HepG2 (cell line): ENCODE data around the gene NFS1. TPM values are rescaled to one million over a fixed set of nuclear protein-coding genes. Genes with fewer than 3 reads are reported as not detected.

Experiments
- ESRRA ChIP-seq: sonication (generic); formaldehyde crosslinking; IDR thresholded peaks from 2 replicates; pipeline ENCODE4 v1.5.1; 2020; ENCODE audit warnings: mild to moderate bottlenecking, low read depth, missing genetic modification reagents
- FOXK2 ChIP-seq: fragments of 450-650 bp; IDR thresholded peaks from 2 replicates; pipeline ENCODE4 v1.6.1; 2016
- ISX ChIP-seq: sonication (generic); formaldehyde crosslinking; conservative IDR thresholded peaks from 2 replicates; pipeline ENCODE4 v1.5.0; 2020; ENCODE audit warnings: missing genetic modification reagents
- KDM5A ChIP-seq: fragments of 200-600 bp; sonication (generic); IDR thresholded peaks from 2 replicates; pipeline ENCODE4 v1.7.0; 2018; ENCODE audit warnings: antibody characterized with exemption, mild to moderate bottlenecking, low read length, borderline replicate concordance
- MYNN ChIP-seq: sonication (generic); formaldehyde crosslinking; IDR thresholded peaks from 2 replicates; pipeline ENCODE4 v1.4.0; 2020; ENCODE audit warnings: mild to moderate bottlenecking, low read depth, missing genetic modification reagents
- NFE2L1 ChIP-seq: sonication (generic); formaldehyde crosslinking; IDR thresholded peaks from 2 replicates; pipeline ENCODE4 v1.4.0; 2020; ENCODE audit warnings: missing genetic modification reagents, mild to moderate bottlenecking, borderline replicate concordance
- POLR2AphosphoS2 ChIP-seq: IDR thresholded peaks from 2 replicates; pipeline ENCODE4 v1.6.1; 2011; ENCODE audit warnings: low read depth, low read length, improper control_type of control experiment
- RNF2 ChIP-seq: fragments of 450-650 bp; conservative IDR thresholded peaks from 2 replicates; pipeline ENCODE4 v1.6.1; 2016; ENCODE audit warnings: low read depth
- SMAD3 ChIP-seq: sonication (generic); formaldehyde crosslinking; IDR thresholded peaks from 2 replicates; pipeline ENCODE4 v1.4.0; 2020; ENCODE audit warnings: missing genetic modification reagents
- SOX5 ChIP-seq: IDR thresholded peaks from 2 replicates; pipeline ENCODE4 v1.6.1; 2016; ENCODE audit warnings: borderline replicate concordance
- ZNF12 ChIP-seq: sonication (generic); formaldehyde crosslinking; IDR thresholded peaks from 2 replicates; pipeline ENCODE4 v1.5.0; 2020; ENCODE audit warnings: missing genetic modification reagents
- ZNF34 ChIP-seq: sonication (generic); formaldehyde crosslinking; IDR thresholded peaks from 2 replicates; pipeline ENCODE4 v1.4.0; 2020; ENCODE audit warnings: mild to moderate bottlenecking, missing genetic modification reagents, borderline replicate concordance
- ZNF367 ChIP-seq: sonication (generic); formaldehyde crosslinking; IDR thresholded peaks from 2 replicates; pipeline ENCODE4 v1.4.0; 2020; ENCODE audit warnings: missing genetic modification reagents, borderline replicate concordance
- ZNF776 ChIP-seq: sonication (generic); formaldehyde crosslinking; IDR thresholded peaks from 2 replicates; pipeline ENCODE4 v1.4.0; 2020; ENCODE audit warnings: mild to moderate bottlenecking, missing genetic modification reagents
- polyA plus RNA-seq, 8 experiments: library from polyadenylated mRNA; depleted of rRNA in 3 of 8; stranded (reverse) in 7 of 8; unstranded in 1 of 8; fragments of >200 nt; fragmentation: Illumina TruSeq in 4 of 8; extraction: Trizol in 4 of 8; gene quantifications; 2 replicates each; pipeline versions ENCODE4 v1.2.1 to v1.2.3, GENCODE V29; 2011 to 2016; ENCODE audit warnings: low read depth in 4 of 8, missing spikeins in 1 of 8, mixed read lengths in 1 of 8; ENCODE audit not compliant: insufficient read depth in 1 of 8
- total RNA-seq, 5 experiments: library from RNA; depleted of rRNA; stranded (reverse); fragments of >200 nt; fragmentation: Illumina TruSeq; extraction: Trizol; gene quantifications; 2 replicates each; pipeline ENCODE4 v1.2.3, GENCODE V29; 2016; ENCODE audit warnings: low read depth in 1 of 5
- TF ChIP-seq, protein P1 (sequence below): sonication (generic); formaldehyde crosslinking; IDR thresholded peaks from 2 replicates; pipeline ENCODE4 v1.4.0; 2020; ENCODE audit warnings: missing genetic modification reagents, low read depth, mild to moderate bottlenecking, borderline replicate concordance
- TF ChIP-seq, protein P2 (sequence below): sonication (generic); formaldehyde crosslinking; IDR thresholded peaks from 2 replicates; pipeline ENCODE4 v1.4.0; 2020; ENCODE audit warnings: missing genetic modification reagents; ENCODE audit errors: not compliant biosample characterization
- TF ChIP-seq, protein P3 (sequence below): sonication (generic); formaldehyde crosslinking; IDR thresholded peaks from 2 replicates; pipeline ENCODE4 v1.8.1; 2023; ENCODE audit warnings: missing genetic modification reagents, inconsistent platforms, borderline replicate concordance
- TF ChIP-seq, protein P4 (sequence below): sonication (generic); formaldehyde crosslinking; IDR thresholded peaks from 2 replicates; pipeline ENCODE4 v1.8.0; 2022; ENCODE audit warnings: missing genetic modification reagents, mild to moderate bottlenecking, borderline replicate concordance
- TF ChIP-seq, protein P5 (sequence below): sonication (generic); formaldehyde crosslinking; IDR thresholded peaks from 2 replicates; pipeline ENCODE4 v1.4.0; 2020; ENCODE audit warnings: missing genetic modification reagents, mild to moderate bottlenecking, borderline replicate concordance
- TF ChIP-seq, protein P6 (sequence below), 2 experiments: sonication (generic) in 1 of 2; formaldehyde crosslinking in 1 of 2; IDR thresholded peaks; 2 replicates each; pipeline versions ENCODE4 v1.5.1 to v1.6.1; 2011 to 2020; ENCODE audit warnings: borderline replicate concordance in 1 of 2, low read depth in 1 of 2, low read length in 1 of 2, mild to moderate bottlenecking in 1 of 2, missing genetic modification reagents in 1 of 2, moderate library complexity in 1 of 2

The NFS1 gene
- total and polyA plus RNA-seq, 2 of the 13 experiments (the other 11 are each of a cell fraction or from before 2014, with no cell fraction given): 65.9 to 88.1 TPM

DNA sequence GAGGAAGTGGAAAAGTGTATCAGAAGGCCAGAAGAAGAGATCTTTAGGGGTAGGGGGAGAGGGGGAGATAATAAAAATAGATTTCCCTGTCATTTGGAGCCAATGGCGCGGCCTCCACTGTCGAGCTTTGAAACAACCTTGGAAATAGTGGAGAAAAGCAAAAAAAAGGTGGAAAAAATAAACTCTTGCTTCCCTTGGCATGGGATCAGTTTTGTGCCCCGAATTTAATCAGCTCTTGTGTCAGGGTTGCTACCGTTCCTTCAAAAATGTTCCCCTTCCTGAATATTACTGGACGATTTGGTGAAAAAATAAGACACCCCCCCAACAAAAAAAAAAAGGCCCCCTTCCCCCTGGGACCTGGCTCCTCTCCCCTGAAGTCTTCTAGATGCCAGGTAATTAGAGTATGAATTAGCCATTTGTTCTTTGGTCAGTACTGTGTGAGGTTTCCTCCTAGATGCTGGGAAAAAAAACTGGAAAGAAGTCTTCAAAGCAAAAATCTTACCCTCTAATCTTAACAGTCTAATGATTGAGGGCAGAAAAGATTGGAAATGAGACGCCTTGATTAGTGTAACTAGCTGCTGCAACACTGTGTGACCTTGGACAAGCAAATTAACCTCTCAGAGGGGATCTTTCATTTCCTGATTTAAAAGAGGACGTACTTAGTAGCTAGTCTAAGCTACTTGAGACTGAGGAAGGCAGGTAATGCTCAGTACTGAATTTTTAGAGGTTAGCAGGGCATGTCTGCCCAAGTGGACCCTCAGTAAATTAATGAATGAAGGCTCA is 43.8 kb upstream of the NFS1 start (continued):
- TF ChIP-seq, protein P1, sequence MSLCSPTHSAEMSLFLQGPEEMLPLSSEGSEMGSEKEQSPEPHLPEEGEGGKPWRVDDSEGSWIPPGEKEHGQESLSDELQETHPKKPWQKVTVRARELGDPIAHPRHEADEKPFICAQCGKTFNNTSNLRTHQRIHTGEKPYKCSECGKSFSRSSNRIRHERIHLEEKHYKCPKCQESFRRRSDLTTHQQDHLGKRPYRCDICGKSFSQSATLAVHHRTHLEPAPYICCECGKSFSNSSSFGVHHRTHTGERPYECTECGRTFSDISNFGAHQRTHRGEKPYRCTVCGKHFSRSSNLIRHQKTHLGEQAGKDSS (CRISPR knock-in tag): no peak
- TF ChIP-seq, protein P2, sequence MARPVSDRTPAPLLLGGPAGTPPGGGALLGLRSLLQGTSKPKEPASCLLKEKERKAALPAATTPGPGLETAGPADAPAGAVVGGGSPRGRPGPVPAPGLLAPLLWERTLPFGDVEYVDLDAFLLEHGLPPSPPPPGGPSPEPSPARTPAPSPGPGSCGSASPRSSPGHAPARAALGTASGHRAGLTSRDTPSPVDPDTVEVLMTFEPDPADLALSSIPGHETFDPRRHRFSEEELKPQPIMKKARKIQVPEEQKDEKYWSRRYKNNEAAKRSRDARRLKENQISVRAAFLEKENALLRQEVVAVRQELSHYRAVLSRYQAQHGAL (CRISPR knock-in tag): no peak
- no peak; the same call in 1 of the 2 replicates for TF ChIP-seq ISX (CRISPR knock-in tag)
- TF ChIP-seq, protein P3, sequence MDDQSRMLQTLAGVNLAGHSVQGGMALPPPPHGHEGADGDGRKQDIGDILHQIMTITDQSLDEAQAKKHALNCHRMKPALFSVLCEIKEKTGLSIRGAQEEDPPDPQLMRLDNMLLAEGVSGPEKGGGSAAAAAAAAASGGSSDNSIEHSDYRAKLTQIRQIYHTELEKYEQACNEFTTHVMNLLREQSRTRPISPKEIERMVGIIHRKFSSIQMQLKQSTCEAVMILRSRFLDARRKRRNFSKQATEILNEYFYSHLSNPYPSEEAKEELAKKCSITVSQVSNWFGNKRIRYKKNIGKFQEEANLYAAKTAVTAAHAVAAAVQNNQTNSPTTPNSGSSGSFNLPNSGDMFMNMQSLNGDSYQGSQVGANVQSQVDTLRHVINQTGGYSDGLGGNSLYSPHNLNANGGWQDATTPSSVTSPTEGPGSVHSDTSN (CRISPR knock-in tag): no peak
- peak; percentile 5; the same call in 1 of the 2 replicates for TF ChIP-seq ESRRA (CRISPR knock-in tag)
- TF ChIP-seq ZNF367 (CRISPR knock-in tag): 0 out of 2 replicates have a peak, but pooled peaks have one; percentile 49
- TF ChIP-seq, protein P4, sequence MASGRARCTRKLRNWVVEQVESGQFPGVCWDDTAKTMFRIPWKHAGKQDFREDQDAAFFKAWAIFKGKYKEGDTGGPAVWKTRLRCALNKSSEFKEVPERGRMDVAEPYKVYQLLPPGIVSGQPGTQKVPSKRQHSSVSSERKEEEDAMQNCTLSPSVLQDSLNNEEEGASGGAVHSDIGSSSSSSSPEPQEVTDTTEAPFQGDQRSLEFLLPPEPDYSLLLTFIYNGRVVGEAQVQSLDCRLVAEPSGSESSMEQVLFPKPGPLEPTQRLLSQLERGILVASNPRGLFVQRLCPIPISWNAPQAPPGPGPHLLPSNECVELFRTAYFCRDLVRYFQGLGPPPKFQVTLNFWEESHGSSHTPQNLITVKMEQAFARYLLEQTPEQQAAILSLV (CRISPR knock-in tag): no peak
- TF ChIP-seq ZNF12 (CRISPR knock-in tag): peak; percentile 29; the same call in 1 of the 2 replicates
- no peak for TF ChIP-seq FOXK2
- TF ChIP-seq, protein P5, sequence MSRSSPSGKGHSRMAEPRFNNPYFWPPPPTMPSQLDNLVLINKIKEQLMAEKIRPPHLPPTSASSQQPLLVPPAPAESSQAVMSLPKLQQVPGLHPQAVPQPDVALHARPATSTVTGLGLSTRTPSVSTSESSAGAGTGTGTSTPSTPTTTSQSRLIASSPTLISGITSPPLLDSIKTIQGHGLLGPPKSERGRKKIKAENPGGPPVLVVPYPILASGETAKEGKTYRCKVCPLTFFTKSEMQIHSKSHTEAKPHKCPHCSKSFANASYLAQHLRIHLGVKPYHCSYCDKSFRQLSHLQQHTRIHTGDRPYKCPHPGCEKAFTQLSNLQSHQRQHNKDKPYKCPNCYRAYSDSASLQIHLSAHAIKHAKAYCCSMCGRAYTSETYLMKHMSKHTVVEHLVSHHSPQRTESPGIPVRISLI (CRISPR knock-in tag): peak; percentile 71
- TF ChIP-seq SOX5 (CRISPR knock-in tag): 0 out of 2 replicates have a peak, but pooled peaks have one; percentile 22
- TF ChIP-seq NFE2L1 (CRISPR knock-in tag): no peak
- TF ChIP-seq POLR2AphosphoS2: peak; percentile 97; the same call in 1 of the 2 replicates
- no peak; the same call in 1 of the 2 replicates for TF ChIP-seq MYNN (CRISPR knock-in tag)
- no peak for TF ChIP-seq ZNF776 (CRISPR knock-in tag)
- TF ChIP-seq, protein P6, sequence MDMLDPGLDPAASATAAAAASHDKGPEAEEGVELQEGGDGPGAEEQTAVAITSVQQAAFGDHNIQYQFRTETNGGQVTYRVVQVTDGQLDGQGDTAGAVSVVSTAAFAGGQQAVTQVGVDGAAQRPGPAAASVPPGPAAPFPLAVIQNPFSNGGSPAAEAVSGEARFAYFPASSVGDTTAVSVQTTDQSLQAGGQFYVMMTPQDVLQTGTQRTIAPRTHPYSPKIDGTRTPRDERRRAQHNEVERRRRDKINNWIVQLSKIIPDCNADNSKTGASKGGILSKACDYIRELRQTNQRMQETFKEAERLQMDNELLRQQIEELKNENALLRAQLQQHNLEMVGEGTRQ (IDR thresholded peaks at IDR 0.05; ENCODE audit: low read depth, low read length): no peak
- TF ChIP-seq, protein P6 (CRISPR knock-in tag; IDR thresholded peaks at IDR 0.05; ENCODE audit: borderline replicate concordance): no peak
- 0 out of 2 replicates have a peak, but pooled peaks have one; percentile 31 for TF ChIP-seq SMAD3 (CRISPR knock-in tag)
- TF ChIP-seq KDM5A: 0 out of 2 replicates have a peak, but pooled peaks have one; percentile 64
- TF ChIP-seq RNF2: 0 out of 2 replicates have a peak, but pooled peaks have one; percentile 30
- peak; percentile 88; the same call in 1 of the 2 replicates for TF ChIP-seq ZNF34 (CRISPR knock-in tag)
